Measurements from ENCODE around the gene SPATA6L. TPM values are rescaled to one million over a fixed set of nuclear protein-coding genes. Genes with fewer than 3 reads are reported as not detected.
A peak's percentile ranks its signal among the peaks of the same experiment; 100 is the strongest.

The SPATA6L gene
- total and polyA plus RNA-seq, 10 of the 15 experiments (the other 5 are each of a cell fraction or from before 2014, with no cell fraction given), result 0.37 to 1.6 (median 0.91) TPM

DNA sequence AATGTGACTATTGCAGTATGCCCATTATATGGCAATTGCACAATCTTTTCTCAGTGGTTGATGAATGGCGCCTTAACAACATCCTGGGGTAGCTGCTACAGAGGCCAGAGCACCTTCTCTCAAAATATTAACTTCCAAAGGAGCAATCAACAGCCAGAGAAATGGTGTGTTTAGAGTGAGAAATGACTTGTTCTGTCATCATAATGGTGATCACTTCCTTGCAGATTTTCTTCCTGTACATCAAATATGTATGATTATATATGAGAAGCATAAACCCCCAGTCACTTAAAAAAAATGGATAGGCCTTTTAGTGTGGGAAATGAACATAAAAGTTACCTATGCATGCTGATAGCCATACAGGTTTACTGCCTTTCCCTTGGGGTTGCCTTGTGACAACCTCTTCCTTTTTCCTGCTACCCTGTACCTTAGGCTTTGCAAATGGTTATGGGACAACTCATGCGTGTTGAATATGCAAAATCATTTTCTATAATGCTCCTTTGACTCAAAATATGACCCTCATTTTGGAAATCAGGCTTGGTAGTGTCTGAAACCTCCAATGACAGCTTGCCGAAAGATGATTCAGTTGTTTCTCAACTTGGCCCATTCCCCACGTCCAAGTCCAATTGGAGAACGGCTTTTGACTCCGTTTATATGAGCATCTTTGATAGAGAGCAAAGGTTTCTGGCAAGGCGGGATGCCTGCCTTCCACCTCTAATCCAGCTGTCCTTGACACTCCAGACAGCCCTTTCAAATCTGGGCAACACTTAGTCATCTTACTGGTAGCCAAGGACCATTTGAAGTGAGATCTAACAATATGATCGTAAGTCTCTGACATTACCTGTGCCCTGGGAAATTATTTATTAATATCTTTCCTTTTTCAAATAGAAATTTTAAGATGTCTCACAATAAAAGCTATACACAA is 106.8 kb downstream of the SPATA6L start (continued):
- TF ChIP-seq ZBED1 (IDR thresholded peaks at IDR 0.05; ENCODE audit: borderline replicate concordance) (no peak), CHD4 (IDR thresholded peaks at IDR 0.05) (no peak), CREM (IDR thresholded peaks at IDR 0.05; ENCODE audit: low read depth) (peak; percentile 10; the same call in 1 of the 2 replicates), ZNF687 (IDR thresholded peaks at IDR 0.05) (no peak), SMC3 (IDR thresholded peaks at IDR 0.05; ENCODE audit: borderline replicate concordance, low read length) (no peak), ZNF592 (IDR thresholded peaks at IDR 0.05) (no peak), EGR1 (IDR thresholded peaks at IDR 0.05; ENCODE audit: borderline replicate concordance in 1 of 2, low read depth in 2 of 2, low read length in 2 of 2) (no peak), ZNF207 (IDR thresholded peaks at IDR 0.05; ENCODE audit: borderline replicate concordance) (no peak), CBFB (IDR thresholded peaks at IDR 0.05; ENCODE audit: low read depth) (no peak), RB1 (IDR thresholded peaks at IDR 0.05; ENCODE audit: borderline replicate concordance) (no peak), SMARCA5 (IDR thresholded peaks at IDR 0.05) (no peak), USF2 (IDR thresholded peaks at IDR 0.05; ENCODE audit: borderline replicate concordance, low read depth, low read length) (no peak), RAD21 (IDR thresholded peaks at IDR 0.05; ENCODE audit: insufficient read depth, low read depth, low read length) (no peak), HSF1 (IDR thresholded peaks at IDR 0.05; ENCODE audit: low read depth, low read length) (no peak)

All from GM12878 (cell line).